Hepatocyte (in vitro differentiated cells): ENCODE measurements around the gene MSMB.

Experiments used
- CTCF ChIP-seq: fragments of 200-600 bp; sonication (generic); IDR thresholded peaks from 2 replicates; pipeline ENCODE4 v1.5.1; 2016; ENCODE audit warnings: antibody characterized with exemption, mild to moderate bottlenecking; ENCODE audit not compliant: poor library complexity
- EZH2 ChIP-seq: fragments of 200-600 bp; sonication (generic); IDR thresholded peaks from 2 replicates; pipeline ENCODE4 v1.6.1; 2016; ENCODE audit warnings: antibody characterized with exemption, mild to moderate bottlenecking, borderline replicate concordance

DNA sequence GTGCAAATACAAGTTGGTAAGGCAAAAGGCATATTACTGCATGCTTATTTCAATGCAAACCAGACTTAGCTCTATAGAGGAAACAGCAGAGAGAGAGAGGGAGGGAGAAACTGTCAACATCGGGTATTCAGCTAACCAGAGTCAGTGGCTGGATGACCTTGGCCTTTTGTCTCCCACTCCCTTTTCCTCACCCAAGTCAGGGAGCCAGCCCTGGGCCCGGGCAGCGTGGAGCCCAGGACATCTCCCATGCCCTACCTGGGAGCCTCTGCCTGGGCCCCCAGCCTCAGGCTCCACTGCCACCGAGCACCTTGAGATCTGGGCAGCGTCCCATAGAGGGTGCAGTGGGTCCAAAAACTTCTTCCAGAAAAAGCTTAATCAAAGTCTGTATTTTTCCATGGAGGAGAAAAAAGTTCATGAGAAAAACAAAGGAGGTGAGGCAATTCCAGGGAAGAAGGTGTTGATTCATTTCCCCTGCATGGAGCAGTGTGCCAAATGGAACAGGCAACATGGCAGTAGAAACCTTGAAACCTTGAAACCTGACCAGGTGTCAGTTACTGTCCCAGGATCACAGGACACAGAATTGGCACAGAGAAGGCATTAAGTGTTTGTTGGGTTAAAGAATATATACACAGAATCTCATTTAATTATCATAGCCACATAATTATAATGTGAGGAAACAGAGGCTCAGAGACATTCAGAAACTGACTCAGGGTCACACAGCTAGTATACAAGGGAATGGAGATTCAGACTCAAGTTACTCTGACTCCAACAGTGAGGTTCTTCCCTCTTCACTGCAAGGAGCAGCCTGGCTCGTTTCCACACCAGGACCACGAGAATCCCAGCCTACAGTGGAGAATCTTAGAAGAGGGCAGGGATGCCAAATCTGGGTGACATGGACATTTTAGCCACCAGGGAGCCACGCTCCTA is 9.9 kb downstream of the MSMB start:
- TF ChIP-seq CTCF: no peak
- TF ChIP-seq EZH2: no peak
